ENCODE measurements around the gene TIMM17A.
"Not testable (repeated sequence)": the region's sequence is repeated elsewhere in the genome, so short reads cannot be mapped to it uniquely, and the experiment has no call there.

The TIMM17A gene

DNA sequence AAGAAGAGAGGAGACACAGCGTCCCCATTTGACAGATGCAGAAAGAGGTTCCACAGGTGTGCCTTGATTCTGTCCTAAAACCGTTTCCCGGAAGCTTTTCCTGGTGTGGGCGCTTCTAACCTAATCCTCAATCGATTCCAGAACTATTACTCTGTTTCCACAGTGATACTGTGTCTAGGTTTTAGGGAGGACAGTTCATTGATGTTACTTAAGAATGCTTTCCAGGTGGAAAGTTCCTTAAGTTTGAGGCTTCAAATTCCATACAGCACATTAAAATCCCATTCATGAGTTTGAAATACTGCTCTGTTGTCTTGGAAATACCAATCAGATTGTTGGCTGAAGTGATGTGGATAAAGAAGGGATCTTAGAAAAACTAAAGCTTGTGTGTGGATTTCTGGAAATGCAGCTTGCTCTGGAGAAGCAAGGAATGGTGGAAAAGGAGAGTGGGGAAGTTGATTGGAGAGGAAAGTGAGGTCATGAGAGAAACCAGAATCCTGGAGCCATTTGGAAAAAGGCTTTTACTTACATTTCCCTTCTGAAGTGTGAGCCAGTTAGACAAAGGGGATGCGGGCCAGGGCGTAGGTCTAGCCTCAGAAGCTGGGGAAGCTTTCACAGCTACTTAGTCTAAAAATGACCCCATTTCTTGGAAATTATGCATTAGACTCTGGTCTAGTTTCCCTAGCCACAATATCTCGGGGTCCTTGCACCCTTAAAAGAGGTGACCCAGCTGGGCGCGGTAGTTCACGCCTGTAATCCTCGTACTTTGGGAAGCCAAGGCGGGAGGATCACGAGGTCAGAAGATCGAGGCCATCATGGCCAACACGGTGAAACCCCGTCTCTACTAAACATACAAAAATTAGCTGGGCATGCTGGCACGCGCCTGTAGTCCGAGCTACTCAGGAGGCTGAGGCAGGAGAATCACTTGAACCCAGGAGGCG lies 61.8 kb downstream of the TIMM17A start:
- Histone ChIP-seq H3K27me3 (ENCODE audit: control insufficient read depth, insufficient read depth, low read length) (no peaks in the 10 kb centered on the region), H3K9me3 (ENCODE audit: control insufficient read depth, low read length) (no peaks in the 10 kb centered on the region), H3K36me3 (ENCODE audit: control insufficient read depth, insufficient read depth, low read length) (no peaks in the 10 kb centered on the region), H3K4me3 (ENCODE audit: low read depth, low read length) (peak overlapping the region; percentile 32), H3K4me1 (peaks cover 34% of the 10 kb centered on the region), H3K27ac (peak overlapping the region; percentile 90), H2AFZ (no peak overlapping the region), H3K4me2 (ENCODE audit: low read length) (peak overlapping the region; percentile 40), H3K79me2 (no peaks in the 10 kb centered on the region), H3K9ac (no peak overlapping the region)
- TF ChIP-seq, protein P1, sequence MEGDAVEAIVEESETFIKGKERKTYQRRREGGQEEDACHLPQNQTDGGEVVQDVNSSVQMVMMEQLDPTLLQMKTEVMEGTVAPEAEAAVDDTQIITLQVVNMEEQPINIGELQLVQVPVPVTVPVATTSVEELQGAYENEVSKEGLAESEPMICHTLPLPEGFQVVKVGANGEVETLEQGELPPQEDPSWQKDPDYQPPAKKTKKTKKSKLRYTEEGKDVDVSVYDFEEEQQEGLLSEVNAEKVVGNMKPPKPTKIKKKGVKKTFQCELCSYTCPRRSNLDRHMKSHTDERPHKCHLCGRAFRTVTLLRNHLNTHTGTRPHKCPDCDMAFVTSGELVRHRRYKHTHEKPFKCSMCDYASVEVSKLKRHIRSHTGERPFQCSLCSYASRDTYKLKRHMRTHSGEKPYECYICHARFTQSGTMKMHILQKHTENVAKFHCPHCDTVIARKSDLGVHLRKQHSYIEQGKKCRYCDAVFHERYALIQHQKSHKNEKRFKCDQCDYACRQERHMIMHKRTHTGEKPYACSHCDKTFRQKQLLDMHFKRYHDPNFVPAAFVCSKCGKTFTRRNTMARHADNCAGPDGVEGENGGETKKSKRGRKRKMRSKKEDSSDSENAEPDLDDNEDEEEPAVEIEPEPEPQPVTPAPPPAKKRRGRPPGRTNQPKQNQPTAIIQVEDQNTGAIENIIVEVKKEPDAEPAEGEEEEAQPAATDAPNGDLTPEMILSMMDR (IDR thresholded peaks at IDR 0.05) = no peak

DNA sequence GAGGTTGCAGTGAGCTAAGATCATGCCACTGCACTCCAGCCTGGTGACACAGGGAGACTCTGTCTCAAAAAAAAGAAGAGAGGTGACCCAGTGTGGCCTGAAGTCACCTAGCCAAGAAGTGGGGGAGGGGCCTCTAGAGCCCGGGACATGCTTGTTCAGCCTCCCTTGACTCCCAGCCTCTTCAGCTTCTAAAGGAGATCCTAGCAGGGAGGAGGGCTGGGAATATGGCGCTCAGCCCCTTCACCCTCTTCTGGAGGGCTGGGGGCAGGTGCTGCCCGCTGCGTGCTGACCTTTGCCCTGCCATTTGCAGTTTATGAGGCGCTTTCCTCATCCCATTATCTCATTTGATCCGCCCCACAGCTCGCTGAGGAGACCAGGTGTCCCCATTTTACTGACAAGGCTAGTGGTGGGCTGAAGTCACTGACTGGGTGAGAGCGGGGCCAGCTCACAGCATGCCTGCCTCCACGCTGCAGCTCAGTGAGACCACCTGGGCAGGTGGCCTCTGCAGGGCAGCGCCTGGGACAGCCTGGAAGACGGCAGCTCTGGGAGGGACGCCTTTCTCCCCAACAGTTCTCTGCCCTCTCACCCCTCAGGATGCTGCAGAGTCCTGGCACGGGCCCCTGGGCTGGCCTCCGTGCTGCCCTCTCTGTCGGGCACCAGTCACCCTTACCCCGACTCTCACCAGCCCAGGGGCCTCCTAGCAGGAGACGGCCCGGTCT lies 62.6 kb downstream of the TIMM17A start:
- H2AFZ ChIP-seq = peak overlapping the region; percentile 69
- peak overlapping the region; percentile 14 for H3K4me2 ChIP-seq (ENCODE audit: low read length)
- no peaks in the 10 kb centered on the region for H3K9me3 ChIP-seq (ENCODE audit: control insufficient read depth, low read length)
- H3K9ac ChIP-seq = no peak overlapping the region
- TF ChIP-seq, protein P1 (IDR thresholded peaks at IDR 0.05) = no peak
- H3K4me1 ChIP-seq = peaks cover 34% of the 10 kb centered on the region
- no peak overlapping the region for H3K4me3 ChIP-seq (ENCODE audit: low read depth, low read length)
- no peaks in the 10 kb centered on the region for H3K79me2 ChIP-seq
- no peaks in the 10 kb centered on the region for H3K27me3 ChIP-seq (ENCODE audit: control insufficient read depth, insufficient read depth, low read length)
- H3K36me3 ChIP-seq (ENCODE audit: control insufficient read depth, insufficient read depth, low read length) = no peaks in the 10 kb centered on the region
- peak overlapping the region; percentile 90 for H3K27ac ChIP-seq

DNA sequence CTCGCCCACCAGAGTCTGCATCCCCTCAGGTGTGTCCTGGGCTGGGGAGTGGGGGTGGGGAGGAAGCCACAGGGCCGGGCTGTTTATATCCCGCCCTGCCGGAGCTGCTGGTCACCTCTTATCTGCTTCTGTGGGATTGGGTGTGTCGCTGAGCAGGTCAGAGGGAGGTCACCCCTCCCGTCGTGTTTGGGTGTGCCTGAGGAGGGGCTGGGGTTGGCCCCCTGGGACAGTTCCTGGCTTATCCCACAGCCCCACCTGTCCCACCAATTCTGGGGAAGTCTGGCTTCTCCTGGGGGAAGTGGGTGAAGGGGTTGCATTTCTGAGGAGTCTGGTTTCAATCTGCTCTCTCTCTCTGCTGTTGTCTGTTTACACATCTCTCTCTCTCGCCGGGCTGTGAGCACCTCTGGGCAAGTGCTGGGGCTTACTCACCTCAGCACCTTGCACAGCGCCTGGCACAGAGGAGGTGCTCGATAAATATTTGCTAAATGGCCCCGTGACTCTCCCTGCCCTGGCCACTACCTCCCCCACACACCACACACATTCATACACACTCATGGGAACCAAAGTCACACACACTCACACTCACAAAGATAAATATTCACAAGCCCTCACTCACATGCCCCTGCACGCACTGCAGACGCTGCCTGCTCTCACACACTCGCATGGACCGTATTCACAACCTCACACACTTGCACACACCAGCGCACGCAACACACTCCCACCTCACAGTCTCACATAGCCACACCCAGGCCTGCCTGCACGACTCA lies 63.3 kb downstream of the TIMM17A start:
- Histone ChIP-seq H3K79me2 (no peaks in the 10 kb centered on the region), H2AFZ (peak overlapping the region; percentile 69), H3K4me2 (ENCODE audit: low read length) (peak overlapping the region; percentile 14), H3K27ac (no peak overlapping the region), H3K9me3 (ENCODE audit: control insufficient read depth, low read length) (no peaks in the 10 kb centered on the region), H3K9ac (no peak overlapping the region), H3K36me3 (ENCODE audit: control insufficient read depth, insufficient read depth, low read length) (no peaks in the 10 kb centered on the region), H3K27me3 (ENCODE audit: control insufficient read depth, insufficient read depth, low read length) (no peaks in the 10 kb centered on the region), H3K4me1 (peaks cover 36% of the 10 kb centered on the region), H3K4me3 (ENCODE audit: low read depth, low read length) (no peak overlapping the region)
- TF ChIP-seq, protein P1 (IDR thresholded peaks at IDR 0.05) = no peak

DNA sequence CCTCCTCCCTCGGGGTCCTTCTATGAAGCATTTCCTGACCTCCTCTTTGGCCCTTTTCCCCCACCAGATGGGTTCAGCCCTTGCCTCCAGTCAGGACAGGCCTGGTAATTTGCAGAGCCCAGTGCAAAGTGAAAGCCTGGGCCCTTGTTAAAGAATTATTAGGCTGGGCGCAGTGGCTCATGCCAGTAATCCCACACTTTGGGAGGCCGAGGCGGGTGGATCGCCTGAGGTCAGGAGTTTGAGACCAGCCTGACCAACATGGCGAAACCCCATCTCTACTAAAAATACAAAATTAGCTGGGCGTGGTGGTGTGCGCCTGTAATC lies 63.9 kb downstream of the TIMM17A start:
- not testable (repeated sequence) for H3K27me3 ChIP-seq (ENCODE audit: control insufficient read depth, insufficient read depth, low read length); H3K27ac ChIP-seq; H3K36me3 ChIP-seq (ENCODE audit: control insufficient read depth, insufficient read depth, low read length); H3K9ac ChIP-seq; H3K9me3 ChIP-seq (ENCODE audit: control insufficient read depth, low read length); H3K4me3 ChIP-seq (ENCODE audit: low read depth, low read length); H3K4me2 ChIP-seq (ENCODE audit: low read length); H3K79me2 ChIP-seq
- Histone ChIP-seq H2AFZ (peak overlapping the region; percentile 69), H3K4me1 (peaks cover 36% of the 10 kb centered on the region)
